SK-N-SH (cell line): ENCODE measurements around the gene HECTD3.

Experiments used
- CTCF ChIP-seq: fragments of 200-600 bp; sonication (generic); IDR thresholded peaks from 2 replicates; pipeline ENCODE4 v1.6.1; 2017; ENCODE audit warnings: antibody characterized with exemption, mild to moderate bottlenecking, moderate library complexity
- EP300 ChIP-seq, 2 experiments: IDR thresholded peaks; 2 replicates each; pipeline versions ENCODE4 v1.4.0 to v1.6.1; 2012; ENCODE audit warnings: borderline replicate concordance in 1 of 2, low read depth in 1 of 2, low read length in 1 of 2
- FOXJ3 ChIP-seq: sonication (generic); formaldehyde crosslinking; IDR thresholded peaks from 2 replicates; pipeline ENCODE4 v1.5.1; 2020; ENCODE audit warnings: mild to moderate bottlenecking, missing genetic modification reagents
- RCOR1 ChIP-seq: fragments of 150-350 bp; IDR thresholded peaks from 2 replicates; pipeline ENCODE4 v1.6.1; 2017; ENCODE audit warnings: antibody characterized with exemption, low read length
- REST ChIP-seq: IDR thresholded peaks from 2 replicates; pipeline ENCODE4 v1.6.1; 2012; ENCODE audit warnings: mild to moderate bottlenecking, low read depth, low read length, moderate library complexity
- RFX5 ChIP-seq: IDR thresholded peaks from 2 replicates; pipeline ENCODE4 v1.6.1; 2012; ENCODE audit warnings: mild to moderate bottlenecking, improper control_type of control experiment, low read length
- SMC3 ChIP-seq: IDR thresholded peaks from 2 replicates; pipeline ENCODE4 v1.6.1; 2012; ENCODE audit warnings: low read depth, low read length, improper control_type of control experiment

GRCh38 chr1:45035631-45036301 lies 24.6 kb upstream of the HECTD3 start:
- no peak for TF ChIP-seq CTCF
- TF ChIP-seq RFX5: no peak
- no peak for TF ChIP-seq SMC3
- no peak for TF ChIP-seq FOXJ3 (CRISPR knock-in tag)
- no peak for TF ChIP-seq RCOR1
- no peak for TF ChIP-seq REST
- no peak for TF ChIP-seq EP300 (IDR thresholded peaks at IDR 0.05; ENCODE audit: borderline replicate concordance in 1 of 2, low read depth in 1 of 2, low read length in 1 of 2)
